ENCODE measurements around the gene GPR149.

DNA sequence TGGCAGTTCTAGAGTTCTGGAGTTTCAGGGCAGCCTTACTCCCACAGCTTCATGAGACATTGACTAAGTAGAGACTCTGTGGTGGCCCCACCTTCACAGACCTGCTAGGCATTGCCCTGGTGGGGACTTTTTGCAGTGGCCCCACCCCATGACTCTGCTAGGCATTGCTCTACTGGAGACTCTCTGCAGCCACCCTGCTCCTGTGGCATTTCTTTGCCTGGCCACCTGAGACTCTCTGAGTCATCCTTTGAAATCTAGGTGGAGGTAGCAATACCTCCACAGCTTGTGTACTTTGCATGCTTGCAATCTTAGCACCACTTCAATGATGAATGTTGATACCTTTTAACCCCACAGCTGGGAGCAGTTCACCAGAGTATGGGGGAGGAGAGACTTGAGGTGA lies 65.1 kb downstream of the GPR149 start:
- TF ChIP-seq, protein P1, sequence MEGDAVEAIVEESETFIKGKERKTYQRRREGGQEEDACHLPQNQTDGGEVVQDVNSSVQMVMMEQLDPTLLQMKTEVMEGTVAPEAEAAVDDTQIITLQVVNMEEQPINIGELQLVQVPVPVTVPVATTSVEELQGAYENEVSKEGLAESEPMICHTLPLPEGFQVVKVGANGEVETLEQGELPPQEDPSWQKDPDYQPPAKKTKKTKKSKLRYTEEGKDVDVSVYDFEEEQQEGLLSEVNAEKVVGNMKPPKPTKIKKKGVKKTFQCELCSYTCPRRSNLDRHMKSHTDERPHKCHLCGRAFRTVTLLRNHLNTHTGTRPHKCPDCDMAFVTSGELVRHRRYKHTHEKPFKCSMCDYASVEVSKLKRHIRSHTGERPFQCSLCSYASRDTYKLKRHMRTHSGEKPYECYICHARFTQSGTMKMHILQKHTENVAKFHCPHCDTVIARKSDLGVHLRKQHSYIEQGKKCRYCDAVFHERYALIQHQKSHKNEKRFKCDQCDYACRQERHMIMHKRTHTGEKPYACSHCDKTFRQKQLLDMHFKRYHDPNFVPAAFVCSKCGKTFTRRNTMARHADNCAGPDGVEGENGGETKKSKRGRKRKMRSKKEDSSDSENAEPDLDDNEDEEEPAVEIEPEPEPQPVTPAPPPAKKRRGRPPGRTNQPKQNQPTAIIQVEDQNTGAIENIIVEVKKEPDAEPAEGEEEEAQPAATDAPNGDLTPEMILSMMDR (IDR thresholded peaks at IDR 0.05), result no peak
- TF ChIP-seq EP300 (IDR thresholded peaks at IDR 0.05) (no peak), POLR2A (IDR thresholded peaks at IDR 0.05) (no peak), POLR2AphosphoS5 (IDR thresholded peaks at IDR 0.05) (no peak)
